Right cardiac atrium (tissue), 5 donors: ENCODE results near the gene LDLRAD4. TPM values are rescaled to one million over a fixed set of nuclear protein-coding genes. Genes with fewer than 3 reads are reported as not detected.

Source experiments
- ATAC-seq, 2 donors: fragments of 200-7000 bp; cut with Tn5 transposase; one replicate each; pipeline versions ENCODE4 v1.8.0 to v1.9.1; 2020; ENCODE audit warnings: moderate library complexity in 2 of 2, mild to moderate bottlenecking in 1 of 2
- DNase-seq, 3 donors: peaks; one replicate each; pipeline ENCODE4 v3.0.0-alpha.2; 2020
- H3K27ac ChIP-seq: one replicate; pipeline ENCODE4 v1.5.1; 2013; ENCODE audit warnings: mild to moderate bottlenecking, low read length, control low read depth, moderate library complexity
- H3K27me3 ChIP-seq: one replicate; pipeline ENCODE4 v1.6.1; 2013; ENCODE audit not compliant: control insufficient read depth, insufficient read depth
- H3K4me1 ChIP-seq: one replicate; pipeline ENCODE4 v1.6.1; 2013; ENCODE audit warnings: low read length; ENCODE audit not compliant: control insufficient read depth, insufficient read depth
- H3K4me3 ChIP-seq: one replicate; pipeline ENCODE4 v1.5.1; 2013; ENCODE audit warnings: low read length, control low read depth
- H3K9me3 ChIP-seq: one replicate; pipeline ENCODE4 v1.6.1; 2013; ENCODE audit warnings: low read length; ENCODE audit not compliant: control insufficient read depth
- WGBS: extraction: QIAGEN DNeasy Blood & Tissue Kit; methylation state at CpG from one replicate; pipeline ENCODE4 v1.1.7; 2013; 5-methylcytosine and 5-hydroxymethylcytosine counted together
- intact Hi-C, 4 donors: fragments of 100-400 bp; cut with DNase I; formaldehyde crosslinking; loops; one replicate each; pipeline versions ENCODE4 v1.11.0 to v1.14.0; 2022 to 2023
- polyA plus RNA-seq: library from polyadenylated mRNA; stranded (reverse); fragments of 200-250 nt; gene quantifications from one replicate; pipeline ENCODE4 v1.2.3, GENCODE V29; 2013
- total RNA-seq, 4 donors: library from RNA; stranded (reverse); fragmentation: NEBNext Ultra II Directional; extraction: Animal tissue kit (Norgen Biotek cat#: 25700); gene quantifications; one replicate each; pipeline ENCODE4 v1.2.1, GENCODE V29; 2021
- donor health status: healthy with polysubstance abuse.
- donor health status: DM: no; HTN: yes; CAD: no.
- donor health status: DM: no; HTN: no; CAD: no.
- donor health status: DM: no; HTN: yes; CAD: no; lungs with severe emphysema.
- donor health status: DM: yes; HTN: yes; CAD: no.

The LDLRAD4 gene
- total and polyA plus RNA-seq, 5 donors: 25.7 to 159 (median 68.1) TPM

DNA sequence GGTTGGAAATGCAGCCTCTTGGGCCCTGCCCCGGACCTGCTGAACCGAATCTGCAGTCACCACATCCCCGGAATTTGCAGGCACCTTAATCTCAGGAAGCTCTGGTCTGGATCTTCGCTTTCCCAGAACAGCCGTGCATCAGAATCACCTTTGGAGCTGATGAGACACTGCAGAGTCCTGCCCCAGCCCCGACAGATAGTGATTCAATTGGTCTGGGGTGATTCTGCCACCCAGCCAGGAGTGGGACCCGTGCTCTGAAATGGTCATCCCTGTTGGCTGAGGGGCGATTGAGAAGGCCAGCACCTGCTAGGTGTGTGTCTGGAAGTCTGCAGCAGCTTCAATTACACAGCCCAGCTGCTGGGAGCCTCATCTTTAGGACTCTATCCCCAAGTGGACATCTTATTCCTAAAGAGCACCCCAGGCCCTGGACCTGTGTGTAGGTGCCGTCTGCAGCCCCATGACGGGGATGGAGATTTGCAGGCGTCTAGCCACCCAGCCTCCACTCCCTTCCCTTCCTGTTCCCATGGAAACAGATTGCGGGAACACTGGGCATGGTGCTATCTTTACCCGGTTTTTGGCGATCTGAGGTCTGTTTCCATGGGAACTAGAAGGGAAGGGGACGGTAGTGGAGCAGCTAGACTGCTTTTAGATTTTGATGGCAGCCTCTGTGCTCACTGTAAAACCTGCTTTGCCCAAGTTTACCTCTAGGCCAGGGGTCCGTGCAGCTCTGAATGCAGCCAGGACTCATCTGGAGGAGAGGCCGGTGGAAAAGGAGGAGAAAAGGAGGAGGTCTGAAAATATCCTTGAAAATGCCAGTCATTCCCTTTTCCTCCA, 156.1 kb downstream of the LDLRAD4 start:
- Histone ChIP-seq H3K9me3 (no peaks in the 10 kb centered on the region), H3K4me3 (no peak overlapping the region), H3K27ac (peak overlapping the region; percentile 53), H3K4me1 (peaks cover 11% of the 10 kb centered on the region), H3K27me3 (no peaks in the 10 kb centered on the region)
- intact Hi-C loops: loop anchor here in 2 of 4 donors (5.0 kb wide), 2 partner anchors 37 to 157 kb away; partner anchors contain the start of gene LDLRAD4 (in 1 of the 2)
- ATAC-seq: peak; percentile 45 to 80
- peak in 1 of 3 donors; percentile 55 for DNase-seq
- WGBS: 59% methylated on average over 17 of the region's 17 CpGs

GRCh38 chr18:13375302-13376255, 157.0 kb downstream of the LDLRAD4 start:
- no peaks in the 10 kb centered on the region for H3K27me3 ChIP-seq
- WGBS: 69% methylated on average over 19 of the region's 19 CpGs
- no peak overlapping the region for H3K4me3 ChIP-seq
- intact Hi-C loops: loop anchor here in 1 of 4 donors (5.0 kb wide), 1 partner anchor 158 kb away; the partner anchor contains the start of gene LDLRAD4
- peak; percentile 85 to 88 (median 87) for DNase-seq
- H3K4me1 ChIP-seq: peaks cover 15% of the 10 kb centered on the region
- ATAC-seq: peak; percentile 81 to 94
- H3K9me3 ChIP-seq: no peaks in the 10 kb centered on the region
- peak overlapping the region; percentile 48 for H3K27ac ChIP-seq

DNA sequence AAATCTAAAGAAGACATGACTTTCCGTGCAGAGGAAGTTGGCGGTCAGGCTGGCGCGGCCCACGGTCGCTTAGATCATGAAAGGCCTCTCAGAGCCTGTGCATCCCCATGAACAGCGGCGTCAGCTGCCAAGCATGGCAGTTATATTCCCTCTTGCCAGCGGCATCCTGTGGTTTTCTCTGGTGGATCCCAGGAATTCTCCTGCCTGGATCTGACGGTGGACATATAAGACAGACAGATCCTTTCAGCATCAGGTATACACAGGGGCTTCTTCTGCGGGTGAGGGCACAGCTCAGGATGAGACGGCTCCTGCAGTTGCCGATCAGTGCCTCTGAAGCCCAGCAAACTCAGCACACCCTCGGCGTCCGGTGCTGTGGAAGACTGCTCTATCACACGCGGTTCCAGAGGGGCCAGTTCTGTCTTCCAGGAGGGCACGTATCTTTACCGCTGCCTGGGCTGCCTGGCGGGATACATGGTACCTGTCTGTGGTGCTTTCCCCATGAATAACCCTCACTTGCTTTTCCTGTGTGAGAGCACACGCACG, 157.8 kb downstream of the LDLRAD4 start:
- no peak for ATAC-seq
- no peaks in the 10 kb centered on the region for H3K27me3 ChIP-seq
- intact Hi-C loops: loop anchor here in 1 of 4 donors (5.0 kb wide), 1 partner anchor 159 kb away; the partner anchor contains the start of gene LDLRAD4
- no peak for DNase-seq
- H3K9me3 ChIP-seq: no peaks in the 10 kb centered on the region
- peak overlapping the region; percentile 13 for H3K27ac ChIP-seq
- no peak overlapping the region for H3K4me3 ChIP-seq
- WGBS: 95% methylated on average over 23 of the region's 23 CpGs
- peaks cover 16% of the 10 kb centered on the region for H3K4me1 ChIP-seq

- Histone ChIP-seq H3K4me1 (peaks cover 19% of the 10 kb centered on the region), H3K4me3 (no peak overlapping the region), H3K9me3 (no peaks in the 10 kb centered on the region), H3K27ac (peak overlapping the region; percentile 41), H3K27me3 (no peaks in the 10 kb centered on the region)
- DNase-seq: peak in 1 of 3 donors; percentile 56
- no peak for ATAC-seq
- 73% methylated on average over 14 of the region's 14 CpGs for WGBS
- intact Hi-C loops: loop anchor here in 1 of 4 donors (5.0 kb wide), 1 partner anchor 160 kb away; the partner anchor contains the start of gene LDLRAD4
Observed at GRCh38 chr18:13376841-13377351, 158.3 kb downstream of the LDLRAD4 start.

GRCh38 chr18:13377496-13377895, 158.9 kb downstream of the LDLRAD4 start:
- peak overlapping the region; percentile 41 for H3K27ac ChIP-seq
- no peaks in the 10 kb centered on the region for H3K9me3 ChIP-seq
- H3K4me3 ChIP-seq: no peak overlapping the region
- WGBS: 65% methylated on average over 8 of the region's 8 CpGs
- no peaks in the 10 kb centered on the region for H3K27me3 ChIP-seq
- intact Hi-C loops: loop anchor here in 1 of 4 donors (5.0 kb wide), 1 partner anchor 160 kb away; the partner anchor contains the start of gene LDLRAD4
- no peak for ATAC-seq
- H3K4me1 ChIP-seq: peaks cover 20% of the 10 kb centered on the region
- DNase-seq: peak in 1 of 3 donors; percentile 68

DNA sequence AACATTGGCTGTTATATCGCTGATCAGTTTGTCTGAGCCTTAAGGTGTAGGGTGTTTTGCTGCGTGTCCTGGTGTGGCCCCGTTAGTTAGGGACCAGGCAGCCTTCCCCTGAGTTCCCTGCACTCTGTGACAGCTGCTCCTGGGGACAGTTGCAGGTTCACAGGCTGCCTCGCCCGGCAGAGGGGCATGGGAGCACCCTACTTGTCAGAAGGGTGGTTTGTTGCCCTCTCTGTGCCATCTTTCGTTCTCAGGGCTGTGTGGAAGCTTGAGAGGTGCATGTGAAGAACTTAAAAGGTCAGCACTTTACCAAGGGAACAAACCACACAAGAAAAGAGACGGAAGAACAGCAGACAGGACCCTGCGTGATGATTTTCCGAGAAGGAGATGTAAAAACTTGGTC, 159.6 kb downstream of the LDLRAD4 start:
- no peak overlapping the region for H3K27ac ChIP-seq
- intact Hi-C loops: loop anchor here in 1 of 4 donors (5.0 kb wide), 1 partner anchor 161 kb away; the partner anchor contains the start of gene LDLRAD4
- peaks cover 27% of the 10 kb centered on the region for H3K4me1 ChIP-seq
- H3K27me3 ChIP-seq: no peaks in the 10 kb centered on the region
- ATAC-seq (no peak), DNase-seq (no peak)
- H3K9me3 ChIP-seq: no peaks in the 10 kb centered on the region
- H3K4me3 ChIP-seq: no peak overlapping the region
- 92% methylated on average over 9 of the region's 9 CpGs for WGBS

GRCh38 chr18:13379062-13379865, 160.7 kb downstream of the LDLRAD4 start:
- intact Hi-C loops: loop anchor here in 1 of 4 donors (5.0 kb wide), 1 partner anchor 162 kb away; the partner anchor contains the start of gene LDLRAD4
- no peak overlapping the region for H3K4me3 ChIP-seq
- H3K27me3 ChIP-seq: no peaks in the 10 kb centered on the region
- DNase-seq (no peak), ATAC-seq (no peak)
- peaks cover 29% of the 10 kb centered on the region for H3K4me1 ChIP-seq
- no peaks in the 10 kb centered on the region for H3K9me3 ChIP-seq
- H3K27ac ChIP-seq: peak overlapping the region; percentile 51
- 56% methylated on average over 7 of the region's 7 CpGs for WGBS

DNA sequence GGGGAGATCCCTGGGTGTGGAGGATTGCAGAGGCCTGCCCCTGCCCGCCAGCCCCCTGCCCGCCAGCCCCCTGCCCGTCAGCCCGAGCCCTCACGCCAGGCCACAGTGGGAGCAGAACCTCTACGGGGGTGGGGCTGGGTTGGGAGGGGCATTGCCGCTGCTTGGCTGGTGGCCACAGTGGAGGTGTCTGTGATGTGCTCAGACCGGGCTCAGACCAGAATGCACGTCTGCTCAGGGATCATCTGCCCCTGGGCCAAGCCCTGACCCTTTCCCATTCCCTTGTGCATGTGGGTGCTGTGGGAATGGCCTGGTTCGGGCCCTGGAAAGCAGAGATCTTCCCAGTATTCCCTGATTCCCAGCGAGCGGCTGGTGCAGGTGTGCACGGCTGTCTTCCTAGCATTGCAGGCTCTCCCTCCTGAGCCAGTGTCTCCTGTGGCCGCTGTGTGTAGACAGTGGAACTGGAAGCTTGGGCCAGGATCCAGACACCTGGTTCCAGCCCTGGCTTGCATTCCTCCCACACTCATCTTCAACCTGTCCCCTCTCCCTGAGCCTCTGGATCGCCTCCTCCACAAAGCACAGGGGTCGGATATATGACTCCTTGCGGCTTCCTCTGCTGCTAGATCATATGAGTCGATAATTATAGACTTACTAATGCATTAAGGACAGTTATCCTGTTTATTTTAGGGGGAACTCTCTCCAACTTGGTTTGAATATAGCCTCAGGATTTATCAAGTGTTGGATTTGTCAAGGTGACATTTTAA, 161.6 kb downstream of the LDLRAD4 start:
- Histone ChIP-seq H3K27ac (peak overlapping the region; percentile 60), H3K4me1 (peaks cover 24% of the 10 kb centered on the region), H3K27me3 (no peaks in the 10 kb centered on the region), H3K4me3 (no peak overlapping the region), H3K9me3 (no peaks in the 10 kb centered on the region)
- ATAC-seq (peak; percentile 6 to 42), DNase-seq (peak in 2 of 3 donors; percentile 68 to 74)
- intact Hi-C loops: loop anchor here in 3 of 4 donors (5.0 to 10.0 kb wide), 5 partner anchors 65 to 165 kb away; partner anchors contain the start of gene LDLRAD4 (in 2 of the 3)
- 63% methylated on average over 18 of the region's 18 CpGs for WGBS

DNA sequence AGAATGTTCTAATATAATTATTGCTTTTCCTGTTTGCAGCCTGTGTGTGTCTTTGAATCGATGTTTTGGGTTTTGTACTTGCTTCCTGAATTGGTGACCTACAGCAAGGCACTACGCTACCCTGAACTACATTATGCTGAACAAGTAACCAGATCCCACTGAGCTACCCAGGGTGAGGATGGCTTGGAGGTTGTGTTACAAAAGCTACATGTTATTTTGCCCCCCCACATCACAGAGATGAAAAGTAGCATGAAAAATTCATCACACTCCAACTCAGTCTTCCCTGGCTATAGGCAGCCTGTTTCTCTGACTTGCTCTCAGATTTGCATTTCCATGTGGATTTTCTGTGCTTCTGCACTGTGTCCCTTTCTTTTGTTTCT, 162.1 kb downstream of the LDLRAD4 start:
- H3K9me3 ChIP-seq: no peaks in the 10 kb centered on the region
- intact Hi-C loops: loop anchor here in 3 of 4 donors (5.0 to 10.0 kb wide), 4 partner anchors 64 to 166 kb away; partner anchors contain the start of gene LDLRAD4 (in 1 of the 3)
- WGBS: 73% methylated on average over 2 of the region's 2 CpGs
- H3K27ac ChIP-seq: no peak overlapping the region
- DNase-seq (no peak), ATAC-seq (no peak)
- no peaks in the 10 kb centered on the region for H3K27me3 ChIP-seq
- peaks cover 24% of the 10 kb centered on the region for H3K4me1 ChIP-seq
- H3K4me3 ChIP-seq: no peak overlapping the region
